Stimulated activated CD4-positive, alpha-beta T cell treated with anti-CD3 and anti-CD28 coated beads, Interleukin-15, amount 100 ng/mL, for 24 hours (primary cell): ENCODE data around the gene CRYBG2.
"Not testable (repeated sequence)": the region's sequence is repeated elsewhere in the genome, so short reads cannot be mapped to it uniquely, and the experiment has no call there.

Experiments
- DNase-seq: peaks from one replicate; pipeline ENCODE4 v3.0.0-alpha.2; 2020

CRYBG2 gene

DNA sequence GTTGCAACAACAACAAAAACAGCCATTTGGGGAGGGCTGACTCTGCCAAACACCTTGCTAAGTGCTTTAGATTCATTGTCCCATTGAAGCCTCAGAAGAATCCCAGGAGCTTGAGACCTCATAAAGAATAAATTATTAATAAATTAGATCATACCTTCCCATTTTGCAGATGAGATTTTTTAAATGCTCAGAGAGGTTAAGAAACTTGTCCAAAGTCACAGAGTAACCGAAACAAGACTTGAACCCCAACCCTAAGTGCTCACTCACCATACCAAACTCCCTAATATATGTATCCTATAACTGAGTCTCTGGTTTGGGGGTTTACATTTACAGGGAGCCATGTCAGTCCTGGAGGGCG is 3.6 kb downstream of the CRYBG2 start:
- DNase-seq, result no peak

- no peak for DNase-seq
These were observed 4.1 kb downstream of the CRYBG2 start for GRCh38 chr1:26349877-26350244.

GRCh38 chr1:26349188-26349876 is 4.6 kb downstream of the CRYBG2 start:
- no peak for DNase-seq

DNA sequence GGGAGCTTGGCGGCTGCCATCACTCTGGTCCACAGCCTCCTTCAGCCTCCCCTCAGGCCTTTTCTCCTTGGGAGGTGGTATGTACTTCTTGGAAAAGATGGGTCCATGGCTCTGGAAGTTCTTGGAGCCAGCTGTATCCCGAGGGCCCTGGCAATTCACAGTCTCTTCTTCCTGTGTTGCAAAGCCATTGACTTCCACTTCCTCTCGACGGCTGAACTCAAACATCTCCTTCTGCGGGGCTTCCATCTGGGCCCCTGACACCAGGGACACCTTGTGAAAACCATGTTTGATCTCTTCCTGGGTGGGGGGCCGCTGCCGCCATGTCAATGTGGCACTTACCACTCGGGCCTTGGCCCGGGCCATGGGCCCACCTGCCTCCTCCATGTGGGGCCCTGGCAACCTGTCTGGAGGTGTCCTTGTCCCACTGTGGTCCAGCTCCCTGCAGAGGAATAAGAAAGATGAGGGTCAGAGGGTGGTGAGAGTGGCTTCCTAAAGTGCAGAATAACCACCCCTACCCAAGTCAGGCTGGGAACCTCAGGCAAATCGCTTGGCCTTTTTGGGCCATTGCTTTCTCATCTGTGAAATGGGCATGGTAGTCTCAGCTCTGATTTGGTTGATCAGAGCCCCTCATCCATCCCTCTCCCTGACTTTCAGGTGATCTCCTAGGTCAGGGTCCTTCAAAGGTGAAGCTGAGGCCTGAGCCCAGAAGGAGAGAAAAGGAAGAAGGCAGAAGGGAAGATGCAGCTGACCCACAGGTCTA is 7.5 kb downstream of the CRYBG2 start:
- DNase-seq, result no peak

- no peak for DNase-seq
These were observed 8.2 kb downstream of the CRYBG2 start for GRCh38 chr1:26345718-26346117.

GRCh38 chr1:26344147-26344920 is 9.6 kb downstream of the CRYBG2 start:
- DNase-seq, result no peak

DNA sequence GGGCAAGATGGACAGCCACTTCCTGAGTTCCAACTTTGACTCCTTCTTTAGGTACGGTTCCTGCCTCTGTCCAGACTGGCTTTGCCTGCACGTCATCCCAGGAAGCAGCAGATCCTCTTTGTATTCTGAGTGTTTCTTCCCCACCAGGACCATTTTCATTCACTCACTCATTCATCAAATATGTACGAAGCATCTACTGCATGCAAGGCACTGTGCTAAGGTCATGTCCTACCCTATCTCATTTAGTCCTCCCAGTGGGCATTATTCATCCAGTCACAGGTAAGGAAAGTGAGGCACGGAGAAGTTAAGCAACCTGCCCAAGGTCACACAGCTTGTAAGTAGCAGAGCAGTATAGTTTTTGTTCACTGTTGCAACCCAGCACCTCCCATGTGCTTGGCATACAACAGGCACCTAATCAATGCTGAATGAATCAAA is 13.9 kb downstream of the CRYBG2 start:
- no peak for DNase-seq

GRCh38 chr1:26338670-26339069 is 15.3 kb downstream of the CRYBG2 start:
- DNase-seq, result no peak

GRCh38 chr1:26337625-26338024 is 16.3 kb downstream of the CRYBG2 start:
- no peak for DNase-seq

GRCh38 chr1:26337206-26337535 is 16.8 kb downstream of the CRYBG2 start:
- DNase-seq, result no peak

- peak; percentile 91 for DNase-seq
These were observed 17.3 kb downstream of the CRYBG2 start for GRCh38 chr1:26336477-26337205.

DNA sequence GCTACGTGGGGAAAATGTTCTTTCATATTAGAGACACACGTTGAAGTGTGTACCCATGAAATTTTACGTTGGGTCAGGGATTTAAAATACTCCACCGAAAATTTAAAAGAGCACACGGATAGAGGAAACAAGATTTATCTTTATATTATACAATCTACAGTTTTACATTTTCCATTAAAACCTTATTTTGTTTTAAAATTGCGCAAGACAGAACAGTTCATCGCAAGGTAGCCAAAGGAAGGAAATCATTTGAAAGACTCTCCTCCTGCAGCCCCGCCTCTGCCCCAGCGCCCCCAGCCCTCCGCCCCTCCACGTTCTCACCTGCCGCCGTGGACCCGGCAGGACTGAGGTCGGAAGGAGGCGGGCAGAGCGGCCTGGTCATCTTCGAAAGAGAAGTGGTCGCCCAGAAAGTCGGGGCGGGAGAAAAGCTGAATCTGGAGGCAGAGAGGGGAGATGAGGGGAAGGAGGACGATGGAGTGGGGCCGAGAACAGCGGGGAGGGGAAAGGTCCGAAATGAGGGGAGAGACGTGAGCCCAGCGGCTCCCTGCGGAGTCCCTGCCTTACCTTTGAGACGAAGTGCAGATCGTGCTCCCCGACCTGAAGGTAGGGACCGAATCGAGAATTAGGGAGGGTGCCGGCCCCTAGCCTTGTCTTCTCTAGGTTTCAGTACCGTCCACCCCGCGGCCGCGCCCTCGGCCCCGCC is 18.0 kb downstream of the CRYBG2 start:
- peak; percentile 23 for DNase-seq

GRCh38 chr1:26333312-26333711 is 20.6 kb downstream of the CRYBG2 start:
- not testable (repeated sequence) for DNase-seq

DNA sequence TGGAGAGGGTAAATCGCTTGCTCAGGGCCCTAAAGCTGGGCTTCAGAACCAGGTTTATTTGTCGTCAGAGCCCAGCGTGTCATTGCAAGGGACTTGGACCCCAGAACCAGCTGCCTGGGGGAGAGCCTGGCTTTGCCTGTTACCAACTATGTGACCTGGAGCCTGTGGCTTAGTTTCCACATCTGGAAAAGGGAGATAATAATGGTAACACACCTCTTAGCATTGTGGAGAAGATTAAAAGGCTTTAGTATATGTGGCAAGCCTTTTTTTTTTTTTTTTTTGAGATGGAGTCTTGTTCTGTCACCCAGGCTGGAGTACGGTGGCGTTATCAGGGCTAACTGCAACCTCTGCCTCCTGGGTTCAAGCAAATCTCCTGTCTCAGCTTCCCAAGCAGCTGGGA is 23.7 kb downstream of the CRYBG2 start:
- no peak for DNase-seq

DNA sequence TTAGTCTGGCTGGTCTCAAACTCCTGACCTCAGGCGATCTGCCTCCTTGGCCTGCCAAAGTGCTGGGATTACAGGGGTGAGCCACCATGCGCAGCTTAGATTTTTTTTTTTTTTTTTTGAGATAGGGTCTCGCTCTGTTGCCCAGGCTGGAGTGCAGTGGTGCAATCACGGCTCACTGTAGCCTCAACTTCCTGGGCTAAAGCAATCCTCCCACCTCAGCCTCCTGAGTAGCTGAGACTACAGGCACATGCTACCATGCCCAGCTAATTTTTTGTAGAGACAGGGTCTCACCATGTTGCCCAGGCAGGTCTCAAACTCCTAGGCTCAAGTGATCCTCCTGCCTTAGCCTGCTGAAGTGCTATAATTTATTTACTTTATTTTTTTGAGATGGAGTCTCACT is 24.6 kb downstream of the CRYBG2 start:
- DNase-seq, result not testable (repeated sequence)

- DNase-seq, result no peak
These were observed 25.3 kb downstream of the CRYBG2 start for GRCh38 chr1:26328597-26328996.

DNA sequence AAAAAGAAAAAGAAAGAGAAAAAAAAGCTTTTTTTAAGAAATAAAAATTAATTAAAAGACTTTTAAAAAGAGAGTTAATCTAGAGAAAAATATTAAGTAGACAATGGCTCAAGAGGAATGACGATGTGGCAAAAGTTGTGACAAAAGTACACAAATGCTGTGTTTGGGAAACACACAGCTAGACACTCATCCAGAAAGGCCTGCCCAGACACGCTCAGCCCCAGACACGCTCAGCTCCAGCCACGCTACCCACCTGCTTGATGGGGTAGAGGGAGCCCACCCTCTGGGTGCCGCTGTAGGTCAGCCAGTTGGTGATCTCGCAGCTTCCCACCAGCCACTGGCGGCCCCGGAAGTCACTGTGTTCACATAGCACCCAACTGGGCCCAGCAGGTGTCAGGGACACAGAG is 26.0 kb downstream of the CRYBG2 start:
- no peak for DNase-seq

DNA sequence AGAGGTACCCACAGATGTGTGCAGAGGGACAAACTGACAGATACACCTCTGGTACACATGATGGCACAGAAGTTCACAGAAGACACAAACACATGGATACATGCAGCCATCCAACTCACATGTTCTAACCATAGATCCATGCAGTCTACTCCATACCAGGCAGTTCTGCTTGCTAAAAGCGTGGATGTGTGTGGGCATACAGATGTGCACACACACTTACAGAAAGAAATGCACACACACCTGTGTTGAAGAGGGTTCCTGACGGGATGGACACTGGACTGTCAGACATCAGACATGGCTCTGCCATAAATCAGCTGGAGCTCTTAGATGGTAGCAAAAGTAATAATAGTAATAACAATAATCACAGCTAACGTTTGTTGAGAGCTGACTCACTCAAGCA is 29.4 kb downstream of the CRYBG2 start:
- DNase-seq, result no peak

DNA sequence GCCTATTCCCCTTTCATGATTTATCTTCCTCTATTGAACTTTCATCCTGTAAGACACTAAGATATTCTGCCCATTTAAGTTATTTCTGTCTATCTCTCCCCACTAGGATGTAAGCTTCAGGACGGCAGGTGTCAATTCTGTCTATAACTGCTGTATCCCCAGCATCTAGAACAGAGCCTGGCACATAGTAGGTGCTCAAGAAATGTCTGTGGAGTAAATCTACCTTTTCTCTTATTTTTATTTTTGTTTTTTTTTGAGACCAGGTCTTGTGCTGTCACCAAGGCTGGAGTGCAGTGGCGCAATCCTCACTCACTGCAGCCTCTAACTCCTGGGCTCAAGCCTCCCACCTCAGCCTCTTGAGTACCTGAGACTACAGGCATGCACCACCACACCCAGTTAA is 30.5 kb downstream of the CRYBG2 start:
- no peak for DNase-seq

DNA sequence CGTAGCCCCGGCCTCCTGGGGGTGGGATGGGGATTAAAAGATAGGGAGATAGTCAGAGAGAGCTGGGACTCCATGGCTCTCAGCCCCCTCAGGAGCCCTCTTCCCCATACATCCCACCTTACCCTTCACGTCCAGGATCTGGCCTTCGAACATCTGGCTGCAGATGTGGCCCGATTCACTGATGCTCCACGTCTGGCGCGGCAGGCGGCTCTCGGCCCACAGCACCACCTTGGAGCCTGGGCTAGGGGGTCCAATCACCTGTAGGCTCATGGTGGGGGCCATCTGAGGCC is 31.9 kb downstream of the CRYBG2 start:
- no peak for DNase-seq

GRCh38 chr1:26321315-26322041 is 32.5 kb downstream of the CRYBG2 start:
- peak; percentile 97 for DNase-seq

GRCh38 chr1:26320896-26321295 is 33.0 kb downstream of the CRYBG2 start:
- peak; percentile 15 for DNase-seq
